Peyer's patch (tissue), 4 donors: Measurements from ENCODE around the gene IL21R.

Experiments
- POLR2A ChIP-seq, 2 donors: fragments of 450-650 bp; IDR thresholded peaks; one replicate each; pipeline ENCODE4 v1.5.1; 2017; ENCODE audit warnings: antibody characterized with exemption in 2 of 2, mild to moderate bottlenecking in 2 of 2, moderate library complexity in 2 of 2
- TF ChIP-seq, protein P1 (sequence below), 6 experiments: fragments of 450-650 bp in 4 of 6; fragments of 200-600 bp in 2 of 6; sonication (generic) in 1 of 6; IDR thresholded peaks; one replicate each; pipeline ENCODE4 v1.5.1; 2017 to 2019; ENCODE audit warnings: antibody characterized with exemption in 6 of 6, mild to moderate bottlenecking in 3 of 6, moderate library complexity in 1 of 6

DNA sequence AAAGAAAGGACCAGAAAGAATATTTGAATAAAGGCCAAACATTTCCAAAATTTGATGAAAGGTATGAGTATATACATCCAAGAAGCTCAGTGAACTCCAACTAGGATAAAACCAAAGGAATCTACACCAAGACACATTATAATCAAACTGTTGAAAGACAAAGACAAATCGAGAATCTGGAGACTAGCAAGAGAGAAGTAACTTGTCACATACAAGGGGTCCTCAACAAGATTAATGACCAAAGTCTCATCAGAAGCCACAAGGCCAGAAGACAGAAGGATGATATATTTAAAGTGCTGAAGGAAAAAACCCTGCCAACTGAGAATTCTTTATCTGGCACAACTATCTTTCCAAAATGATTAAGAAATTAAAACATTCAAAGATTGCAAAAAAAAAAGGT, 9.3 kb upstream of the IL21R start:
- TF ChIP-seq, protein P1, sequence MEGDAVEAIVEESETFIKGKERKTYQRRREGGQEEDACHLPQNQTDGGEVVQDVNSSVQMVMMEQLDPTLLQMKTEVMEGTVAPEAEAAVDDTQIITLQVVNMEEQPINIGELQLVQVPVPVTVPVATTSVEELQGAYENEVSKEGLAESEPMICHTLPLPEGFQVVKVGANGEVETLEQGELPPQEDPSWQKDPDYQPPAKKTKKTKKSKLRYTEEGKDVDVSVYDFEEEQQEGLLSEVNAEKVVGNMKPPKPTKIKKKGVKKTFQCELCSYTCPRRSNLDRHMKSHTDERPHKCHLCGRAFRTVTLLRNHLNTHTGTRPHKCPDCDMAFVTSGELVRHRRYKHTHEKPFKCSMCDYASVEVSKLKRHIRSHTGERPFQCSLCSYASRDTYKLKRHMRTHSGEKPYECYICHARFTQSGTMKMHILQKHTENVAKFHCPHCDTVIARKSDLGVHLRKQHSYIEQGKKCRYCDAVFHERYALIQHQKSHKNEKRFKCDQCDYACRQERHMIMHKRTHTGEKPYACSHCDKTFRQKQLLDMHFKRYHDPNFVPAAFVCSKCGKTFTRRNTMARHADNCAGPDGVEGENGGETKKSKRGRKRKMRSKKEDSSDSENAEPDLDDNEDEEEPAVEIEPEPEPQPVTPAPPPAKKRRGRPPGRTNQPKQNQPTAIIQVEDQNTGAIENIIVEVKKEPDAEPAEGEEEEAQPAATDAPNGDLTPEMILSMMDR (IDR thresholded peaks at IDR 0.05), result no peak
- TF ChIP-seq POLR2A (IDR thresholded peaks at IDR 0.05), result no peak
